Panc1 (cell line): ENCODE data around the gene YES1. TPM values are rescaled to one million over a fixed set of nuclear protein-coding genes. Genes with fewer than 3 reads are reported as not detected.

Experiments
- ATAC-seq: fragments of 200-7000 bp; cut with Tn5 transposase; 2 replicates; pipeline ENCODE4 v1.9.1; 2020; ENCODE audit warnings: mild to moderate bottlenecking, moderate library complexity
- BruUV-seq: library from RNA; stranded (reverse); fragments of 400-500 nt; replicated peaks from 2 replicates; lab custom pipeline; 2021; lab: Mats Ljungman, UMichigan
- CTCF ChIA-PET: fragments of 300-600 bp; sonication (Branson Sonifier 250); formaldehyde crosslinking; loops from one replicate; lab custom pipeline; 2022; ENCODE audit warnings: antibody characterized with exemption; lab: Charles Lee
- POLR2A ChIA-PET: fragments of 300-600 bp; sonication (Branson Sonifier 250); formaldehyde crosslinking; loops from one replicate; lab custom pipeline; 2022; ENCODE audit warnings: antibody characterized with exemption; lab: Charles Lee
- DNase-seq: peaks from one replicate; pipeline ENCODE4 v3.0.0-alpha.2; 2010; ENCODE audit warnings: low read depth, low spot score
- H3K27ac ChIP-seq: 2 replicates; pipeline ENCODE4 v1.5.1; 2011; ENCODE audit warnings: mild to moderate bottlenecking, low read length, inconsistent platforms
- H3K27me3 ChIP-seq: fragments of 200-500 bp; sonication (Bioruptor generic); 2 replicates; pipeline ENCODE4 v1.6.0; 2014; ENCODE audit warnings: low read length, inconsistent platforms; ENCODE audit not compliant: control insufficient read depth, insufficient read depth
- H3K36me3 ChIP-seq: fragments of 200-500 bp; sonication (Bioruptor generic); 2 replicates; pipeline ENCODE4 v1.5.1; 2014; ENCODE audit warnings: inconsistent platforms, mild to moderate bottlenecking, low read length, moderate library complexity; ENCODE audit not compliant: control insufficient read depth, insufficient read depth
- H3K4me1 ChIP-seq: 2 replicates; pipeline ENCODE4 v1.5.1; 2011; ENCODE audit warnings: inconsistent platforms, mild to moderate bottlenecking, low read length, moderate library complexity; ENCODE audit not compliant: control insufficient read depth, insufficient read depth
- H3K4me3 ChIP-seq, 2 experiments: 2 replicates each; pipeline ENCODE4 v1.5.1; 2011 to 2012; ENCODE audit warnings: low read depth in 2 of 2, low read length in 2 of 2, mild to moderate bottlenecking in 2 of 2, inconsistent platforms in 1 of 2, moderate library complexity in 1 of 2
- H3K9me3 ChIP-seq: fragments of 200-500 bp; sonication (Bioruptor generic); 2 replicates; pipeline ENCODE4 v1.5.1; 2014; ENCODE audit warnings: low read depth, mild to moderate bottlenecking, inconsistent platforms, low read length, moderate library complexity; ENCODE audit not compliant: control insufficient read depth, insufficient read depth
- POLR2AphosphoS5 ChIP-seq: IDR thresholded peaks from 2 replicates; pipeline ENCODE4 v1.6.1; 2012; ENCODE audit warnings: mild to moderate bottlenecking, low read depth, low read length, moderate library complexity
- SIN3A ChIP-seq: IDR thresholded peaks from 2 replicates; pipeline ENCODE4 v1.6.1; 2012; ENCODE audit warnings: low read depth, mild to moderate bottlenecking, low read length, moderate library complexity, borderline replicate concordance; ENCODE audit not compliant: insufficient read depth
- TCF7L2 ChIP-seq: IDR thresholded peaks from 2 replicates; pipeline ENCODE4 v1.6.1; 2011; ENCODE audit warnings: mild to moderate bottlenecking, low read depth, low read length, inconsistent platforms
- in situ Hi-C: cut with HindIII; loops from 2 replicates; pipeline ENCODE4 v1.10.0; 2016; ENCODE audit warnings: low sequenced_read_pairs, low pct_unique_long_range_greater_than_20kb
- intact Hi-C: fragments of 100-400 bp; cut with micrococcal nuclease; formaldehyde crosslinking; loops from one replicate; pipeline ENCODE4 v1.10.0; 2022; ENCODE audit not compliant: unreplicated experiment
- total RNA-seq: library from RNA; stranded (reverse); gene quantifications from one replicate; pipeline ENCODE4 v1.2.1, GENCODE V29; 2021; ENCODE audit not compliant: unreplicated experiment
- TF ChIP-seq, protein P1 (sequence below), 2 experiments: IDR thresholded peaks; 2 replicates each; pipeline ENCODE4 v1.6.1; 2011 to 2012; ENCODE audit warnings: low read depth in 2 of 2, control low read depth in 1 of 2, low read length in 1 of 2, mild to moderate bottlenecking in 1 of 2, moderate library complexity in 1 of 2; ENCODE audit not compliant: insufficient read depth in 1 of 2
- TF ChIP-seq, protein P2 (sequence below): fragments of 450-650 bp; IDR thresholded peaks from 2 replicates; pipeline ENCODE4 v1.5.1; 2017; ENCODE audit warnings: mild to moderate bottlenecking

YES1 gene
- total RNA-seq, 1 experiment from 2014 or later, result 91.6 TPM

DNA sequence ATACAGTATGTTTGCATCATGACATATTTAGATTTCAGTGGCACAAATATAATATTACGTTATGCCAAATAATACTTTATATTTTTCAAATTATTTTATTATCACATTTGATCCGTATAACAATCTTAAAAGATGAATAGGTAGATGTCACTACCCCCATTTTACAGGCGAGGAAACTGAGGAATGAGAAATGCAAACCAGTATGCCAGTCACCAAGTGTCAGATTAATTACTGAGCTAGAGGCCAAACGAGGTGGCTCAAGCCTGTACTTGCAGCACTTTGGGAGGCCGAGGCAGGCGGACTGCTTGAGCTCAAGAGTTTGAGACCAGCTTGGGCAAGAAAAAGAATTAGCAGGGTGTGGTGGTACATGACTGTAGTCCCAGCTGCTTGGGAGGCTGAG, 17.4 kb upstream of the YES1 start:
- ChIA-PET POLR2A (no interaction called here), CTCF (interaction anchor here (1.0 kb wide), 1 partner anchor 117 kb away, joined by 4 read pairs; the partner anchor contains the start of gene ENOSF1)
- Histone ChIP-seq H3K4me1 (peaks cover 2% of the 10 kb centered on the region; the same call in 1 of the 2 replicates), H3K27me3 (no peaks in the 10 kb centered on the region), H3K36me3 (no peaks in the 10 kb centered on the region), H3K27ac (no peak overlapping the region), H3K9me3 (no peaks in the 10 kb centered on the region), H3K4me3 (no peak overlapping the region)
- intact Hi-C loops (no loop called here), in situ Hi-C loops (no loop called here)
- BruUV-seq, result no TSS peak
- TF ChIP-seq SIN3A, result no peak
- TF ChIP-seq, protein P1, sequence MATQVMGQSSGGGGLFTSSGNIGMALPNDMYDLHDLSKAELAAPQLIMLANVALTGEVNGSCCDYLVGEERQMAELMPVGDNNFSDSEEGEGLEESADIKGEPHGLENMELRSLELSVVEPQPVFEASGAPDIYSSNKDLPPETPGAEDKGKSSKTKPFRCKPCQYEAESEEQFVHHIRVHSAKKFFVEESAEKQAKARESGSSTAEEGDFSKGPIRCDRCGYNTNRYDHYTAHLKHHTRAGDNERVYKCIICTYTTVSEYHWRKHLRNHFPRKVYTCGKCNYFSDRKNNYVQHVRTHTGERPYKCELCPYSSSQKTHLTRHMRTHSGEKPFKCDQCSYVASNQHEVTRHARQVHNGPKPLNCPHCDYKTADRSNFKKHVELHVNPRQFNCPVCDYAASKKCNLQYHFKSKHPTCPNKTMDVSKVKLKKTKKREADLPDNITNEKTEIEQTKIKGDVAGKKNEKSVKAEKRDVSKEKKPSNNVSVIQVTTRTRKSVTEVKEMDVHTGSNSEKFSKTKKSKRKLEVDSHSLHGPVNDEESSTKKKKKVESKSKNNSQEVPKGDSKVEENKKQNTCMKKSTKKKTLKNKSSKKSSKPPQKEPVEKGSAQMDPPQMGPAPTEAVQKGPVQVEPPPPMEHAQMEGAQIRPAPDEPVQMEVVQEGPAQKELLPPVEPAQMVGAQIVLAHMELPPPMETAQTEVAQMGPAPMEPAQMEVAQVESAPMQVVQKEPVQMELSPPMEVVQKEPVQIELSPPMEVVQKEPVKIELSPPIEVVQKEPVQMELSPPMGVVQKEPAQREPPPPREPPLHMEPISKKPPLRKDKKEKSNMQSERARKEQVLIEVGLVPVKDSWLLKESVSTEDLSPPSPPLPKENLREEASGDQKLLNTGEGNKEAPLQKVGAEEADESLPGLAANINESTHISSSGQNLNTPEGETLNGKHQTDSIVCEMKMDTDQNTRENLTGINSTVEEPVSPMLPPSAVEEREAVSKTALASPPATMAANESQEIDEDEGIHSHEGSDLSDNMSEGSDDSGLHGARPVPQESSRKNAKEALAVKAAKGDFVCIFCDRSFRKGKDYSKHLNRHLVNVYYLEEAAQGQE (IDR thresholded peaks at IDR 0.05; ENCODE audit: insufficient read depth in 1 of 2, low read depth in 2 of 2, low read length in 1 of 2), result no peak
- TF ChIP-seq, protein P2, sequence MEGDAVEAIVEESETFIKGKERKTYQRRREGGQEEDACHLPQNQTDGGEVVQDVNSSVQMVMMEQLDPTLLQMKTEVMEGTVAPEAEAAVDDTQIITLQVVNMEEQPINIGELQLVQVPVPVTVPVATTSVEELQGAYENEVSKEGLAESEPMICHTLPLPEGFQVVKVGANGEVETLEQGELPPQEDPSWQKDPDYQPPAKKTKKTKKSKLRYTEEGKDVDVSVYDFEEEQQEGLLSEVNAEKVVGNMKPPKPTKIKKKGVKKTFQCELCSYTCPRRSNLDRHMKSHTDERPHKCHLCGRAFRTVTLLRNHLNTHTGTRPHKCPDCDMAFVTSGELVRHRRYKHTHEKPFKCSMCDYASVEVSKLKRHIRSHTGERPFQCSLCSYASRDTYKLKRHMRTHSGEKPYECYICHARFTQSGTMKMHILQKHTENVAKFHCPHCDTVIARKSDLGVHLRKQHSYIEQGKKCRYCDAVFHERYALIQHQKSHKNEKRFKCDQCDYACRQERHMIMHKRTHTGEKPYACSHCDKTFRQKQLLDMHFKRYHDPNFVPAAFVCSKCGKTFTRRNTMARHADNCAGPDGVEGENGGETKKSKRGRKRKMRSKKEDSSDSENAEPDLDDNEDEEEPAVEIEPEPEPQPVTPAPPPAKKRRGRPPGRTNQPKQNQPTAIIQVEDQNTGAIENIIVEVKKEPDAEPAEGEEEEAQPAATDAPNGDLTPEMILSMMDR, result no peak
- no peak for TF ChIP-seq POLR2AphosphoS5
- TF ChIP-seq TCF7L2, result no peak
- no peak for ATAC-seq
- no peak for DNase-seq

DNA sequence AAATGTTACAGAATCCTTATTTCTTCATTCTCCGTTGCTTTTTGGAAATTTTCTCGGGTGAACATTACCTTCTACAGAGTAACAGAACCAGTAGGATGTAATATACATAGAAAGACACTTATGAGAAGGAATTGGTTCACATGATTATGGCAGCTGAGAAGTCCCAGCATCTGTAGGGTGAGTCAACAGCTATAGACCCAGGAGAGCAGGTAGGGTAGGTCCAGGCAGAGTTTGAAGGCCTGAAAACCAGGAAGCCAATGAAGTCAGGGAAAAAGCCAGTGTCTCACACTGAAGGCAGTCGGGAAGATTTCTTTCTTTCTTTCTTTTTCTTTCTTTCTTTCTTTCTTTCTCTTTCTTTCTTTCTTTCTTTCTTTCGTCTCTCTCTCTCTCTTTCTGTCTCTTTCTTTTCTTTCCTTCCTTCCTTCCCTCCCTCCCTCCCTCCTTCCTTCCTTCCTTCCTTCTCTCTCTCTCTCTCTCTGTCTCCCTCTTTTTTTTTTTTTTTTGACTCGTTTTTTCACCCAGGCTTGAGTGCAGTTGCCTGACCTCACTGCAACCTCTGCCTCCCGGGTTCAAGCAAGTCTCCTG, 15.1 kb upstream of the YES1 start:
- ChIA-PET CTCF (no interaction called here), POLR2A (no interaction called here)
- H3K36me3 ChIP-seq, result no peaks in the 10 kb centered on the region
- no peaks in the 10 kb centered on the region for H3K9me3 ChIP-seq
- no peaks in the 10 kb centered on the region for H3K27me3 ChIP-seq
- DNase-seq (no peak), ATAC-seq (no peak)
- H3K4me3 ChIP-seq, result no peak overlapping the region
- in situ Hi-C loops (no loop called here), intact Hi-C loops (no loop called here)
- no peak for TF ChIP-seq POLR2AphosphoS5
- TF ChIP-seq SIN3A, result no peak
- TF ChIP-seq, protein P1 (IDR thresholded peaks at IDR 0.05; ENCODE audit: insufficient read depth in 1 of 2, low read depth in 2 of 2, low read length in 1 of 2), result no peak
- TF ChIP-seq, protein P2, result no peak
- no peak for TF ChIP-seq TCF7L2
- BruUV-seq, result no TSS peak
- H3K27ac ChIP-seq, result no peak overlapping the region
- peaks cover 2% of the 10 kb centered on the region; the same call in 1 of the 2 replicates for H3K4me1 ChIP-seq
